ENCODE measurements around the gene TMEM45A.
"Not testable (repeated sequence)": the region's sequence is repeated elsewhere in the genome, so short reads cannot be mapped to it uniquely, and the experiment has no call there.

TMEM45A gene, protein sequence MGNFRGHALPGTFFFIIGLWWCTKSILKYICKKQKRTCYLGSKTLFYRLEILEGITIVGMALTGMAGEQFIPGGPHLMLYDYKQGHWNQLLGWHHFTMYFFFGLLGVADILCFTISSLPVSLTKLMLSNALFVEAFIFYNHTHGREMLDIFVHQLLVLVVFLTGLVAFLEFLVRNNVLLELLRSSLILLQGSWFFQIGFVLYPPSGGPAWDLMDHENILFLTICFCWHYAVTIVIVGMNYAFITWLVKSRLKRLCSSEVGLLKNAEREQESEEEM

DNA sequence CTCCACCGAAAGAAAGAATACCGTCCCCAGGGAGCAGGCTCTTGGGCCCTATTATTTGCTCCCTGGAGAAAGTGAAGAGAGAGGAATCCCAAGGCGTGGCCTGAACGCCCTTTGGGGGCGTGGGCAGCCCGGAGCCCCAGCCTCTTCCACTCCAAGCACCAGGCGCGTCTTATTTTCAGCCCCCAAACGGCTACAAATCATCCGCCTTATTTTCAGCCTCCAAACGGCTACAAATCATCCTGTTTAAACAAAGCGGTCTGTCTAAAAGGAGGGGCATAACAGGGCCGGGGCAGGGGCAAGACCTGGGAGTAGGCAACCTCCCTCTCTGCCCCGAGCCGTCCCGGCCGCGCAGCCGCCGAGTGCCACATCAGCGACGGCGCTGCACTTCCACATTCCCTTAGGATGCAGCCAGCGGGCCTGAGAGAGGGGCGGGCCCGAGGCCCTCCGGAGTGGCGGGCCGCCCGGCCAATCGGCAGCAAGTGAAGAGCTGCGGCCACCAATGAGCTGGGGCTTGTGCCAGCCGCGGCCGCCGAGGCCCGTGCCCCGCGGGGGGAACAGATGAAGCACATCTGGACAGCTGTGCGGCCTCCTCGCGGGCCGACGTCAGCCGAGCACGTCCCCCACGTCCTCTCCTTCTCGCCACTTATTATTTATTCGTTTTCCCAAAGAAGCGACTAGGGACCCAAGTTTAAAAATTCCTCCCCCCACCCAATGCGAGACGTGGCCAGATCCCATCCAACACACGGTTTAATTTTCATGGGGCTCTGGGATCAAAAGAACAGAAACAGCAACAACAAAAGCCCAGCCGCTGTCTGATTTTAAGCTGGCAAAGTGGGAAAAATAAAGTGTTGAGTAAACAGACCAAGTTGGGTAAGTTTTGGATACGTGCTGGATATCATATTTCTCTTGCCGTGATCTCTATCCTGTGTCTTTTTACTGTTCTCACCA, at the start of gene TMEM45A:
TSS of gene TMEM45A (plus strand) at position 561 of the 948 bp plus-strand sequence. CDS start 62,593 bp downstream, outside the sequence.
- no peaks in the 10 kb centered on the region for H3K36me3 Mint-ChIP-seq (ENCODE audit: low read depth)
- peaks cover 9% of the 10 kb centered on the region for H3K4me1 Mint-ChIP-seq
- H3K9me3 Mint-ChIP-seq = no peaks in the 10 kb centered on the region
- ATAC-seq (peak; percentile 97), DNase-seq (peak; percentile 81)
- H3K27ac Mint-ChIP-seq = no peak within 1 kb of the TSS
- peaks cover 30% of the 10 kb centered on the region for H3K27me3 Mint-ChIP-seq
- H3K4me3 Mint-ChIP-seq = peak within 1 kb of the TSS; percentile 81

DNA sequence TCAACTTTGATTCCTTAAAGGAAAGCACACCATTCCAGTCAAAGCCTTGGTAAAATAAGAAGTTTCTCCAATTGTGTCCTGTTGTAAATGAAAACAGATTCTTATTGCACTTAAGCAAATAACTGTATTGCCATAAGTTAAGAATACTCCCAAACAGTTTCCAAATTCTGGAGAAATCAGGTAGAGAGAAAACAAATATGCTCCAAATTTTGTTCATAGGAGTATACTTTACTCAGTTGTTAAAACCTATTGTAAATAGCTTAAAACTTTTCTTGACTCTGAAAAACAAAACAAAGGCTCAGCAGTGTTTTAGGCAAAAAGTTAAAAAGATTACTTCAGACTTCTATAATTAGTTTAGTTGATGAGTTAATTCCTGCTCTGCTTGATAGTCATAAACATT, 48.7 kb upstream of the TMEM45A start:
- H3K36me3 Mint-ChIP-seq (ENCODE audit: low read depth) = peaks cover 3% of the 10 kb centered on the region
- no peaks in the 10 kb centered on the region for H3K9me3 Mint-ChIP-seq
- DNase-seq (no peak), ATAC-seq (no peak)
- H3K4me1 Mint-ChIP-seq = peaks cover 8% of the 10 kb centered on the region
- H3K4me3 Mint-ChIP-seq = no peak overlapping the region
- no peaks in the 10 kb centered on the region for H3K27me3 Mint-ChIP-seq
- H3K27ac Mint-ChIP-seq = no peak overlapping the region

DNA sequence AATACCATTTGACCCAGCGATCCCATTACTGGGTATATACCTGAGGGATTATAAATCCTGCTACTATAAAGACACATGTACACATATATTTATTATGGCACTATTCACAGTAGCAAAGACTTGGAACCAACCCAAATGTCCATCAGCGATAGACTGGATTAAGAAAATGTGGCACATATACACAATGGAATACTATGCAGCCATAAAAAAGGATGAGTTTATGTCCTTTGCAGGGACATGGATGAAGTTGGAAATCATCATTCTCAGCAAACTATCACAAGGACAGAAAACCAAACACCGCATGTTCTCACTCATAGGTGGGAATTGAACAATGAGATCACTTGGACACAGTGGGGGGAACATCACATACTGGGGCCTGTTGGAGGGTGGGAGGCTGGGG, 45.4 kb upstream of the TMEM45A start:
- H3K4me3 Mint-ChIP-seq; H3K4me1 Mint-ChIP-seq; ATAC-seq; H3K27ac Mint-ChIP-seq; H3K36me3 Mint-ChIP-seq (ENCODE audit: low read depth); DNase-seq; H3K27me3 Mint-ChIP-seq; H3K9me3 Mint-ChIP-seq: not testable (repeated sequence)

DNA sequence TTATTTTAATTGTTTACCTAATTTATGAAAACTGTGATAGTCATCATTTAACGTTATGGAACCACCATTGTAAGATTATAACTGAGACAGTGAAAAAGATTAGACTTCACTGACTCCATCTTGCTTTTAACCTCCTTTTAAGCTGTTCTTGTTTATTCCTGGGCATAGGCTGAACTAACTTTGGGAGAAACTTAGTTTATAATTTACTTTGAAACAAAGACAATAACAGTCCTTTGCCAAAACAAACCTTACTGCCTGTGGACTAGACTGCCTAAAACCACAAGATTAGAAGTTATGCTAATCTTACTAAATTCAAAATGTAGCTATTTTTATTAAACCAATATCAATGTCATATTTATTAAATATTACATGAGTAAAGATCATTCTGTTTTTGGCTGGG, 44.3 kb upstream of the TMEM45A start:
- Mint-ChIP-seq H3K9me3 (no peaks in the 10 kb centered on the region), H3K4me3 (no peak overlapping the region), H3K27ac (no peak overlapping the region), H3K36me3 (ENCODE audit: low read depth) (peaks cover 3% of the 10 kb centered on the region), H3K4me1 (no peaks in the 10 kb centered on the region), H3K27me3 (no peaks in the 10 kb centered on the region)
- no peak for ATAC-seq
- no peak for DNase-seq

DNA sequence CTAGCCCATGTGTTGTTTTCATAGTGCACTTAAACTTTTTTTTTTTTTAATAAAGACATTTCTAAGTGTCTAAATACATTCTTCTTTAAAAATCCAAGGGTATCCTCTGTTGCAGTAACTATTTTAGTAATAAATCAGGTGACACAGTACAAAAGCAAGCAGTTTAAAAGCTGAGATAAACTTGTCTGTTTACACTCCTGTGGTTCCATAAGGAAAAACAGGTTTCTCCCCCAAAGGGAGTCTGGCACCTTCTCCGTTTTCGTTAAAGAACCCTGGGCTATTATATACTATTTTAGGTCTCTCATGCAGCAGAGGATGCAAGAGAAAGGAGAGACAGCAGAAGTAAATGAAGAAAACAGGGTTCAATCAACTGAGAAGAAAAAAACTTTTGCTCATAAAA, 43.2 kb upstream of the TMEM45A start:
- H3K9me3 Mint-ChIP-seq = no peaks in the 10 kb centered on the region
- no peaks in the 10 kb centered on the region for H3K4me1 Mint-ChIP-seq
- H3K4me3 Mint-ChIP-seq = no peak overlapping the region
- ATAC-seq (no peak), DNase-seq (no peak)
- H3K27me3 Mint-ChIP-seq = no peaks in the 10 kb centered on the region
- H3K36me3 Mint-ChIP-seq (ENCODE audit: low read depth) = no peaks in the 10 kb centered on the region
- H3K27ac Mint-ChIP-seq = no peak overlapping the region

DNA sequence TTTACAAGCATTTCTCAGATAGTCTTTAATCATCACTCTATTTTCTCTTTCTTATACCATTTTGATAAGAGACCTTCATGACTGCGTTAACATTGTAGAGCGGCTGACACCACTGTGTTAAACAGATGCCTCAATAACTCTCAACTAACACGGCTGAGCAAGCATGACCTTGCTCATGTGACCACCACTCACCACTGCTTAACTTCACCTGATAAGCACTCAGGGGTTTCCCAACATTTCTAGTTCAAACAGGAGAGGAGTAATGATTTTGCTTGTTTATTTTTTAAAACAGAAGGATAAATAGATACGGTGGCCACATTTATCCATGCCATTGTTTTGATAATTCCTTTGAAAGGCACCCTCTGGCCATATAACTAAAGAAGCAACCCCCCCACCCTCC, 37.7 kb upstream of the TMEM45A start:
- Mint-ChIP-seq H3K36me3 (ENCODE audit: low read depth) (no peaks in the 10 kb centered on the region), H3K27me3 (no peaks in the 10 kb centered on the region), H3K27ac (no peak overlapping the region), H3K4me1 (no peaks in the 10 kb centered on the region), H3K4me3 (no peak overlapping the region), H3K9me3 (no peaks in the 10 kb centered on the region)
- DNase-seq = no peak
- no peak for ATAC-seq

DNA sequence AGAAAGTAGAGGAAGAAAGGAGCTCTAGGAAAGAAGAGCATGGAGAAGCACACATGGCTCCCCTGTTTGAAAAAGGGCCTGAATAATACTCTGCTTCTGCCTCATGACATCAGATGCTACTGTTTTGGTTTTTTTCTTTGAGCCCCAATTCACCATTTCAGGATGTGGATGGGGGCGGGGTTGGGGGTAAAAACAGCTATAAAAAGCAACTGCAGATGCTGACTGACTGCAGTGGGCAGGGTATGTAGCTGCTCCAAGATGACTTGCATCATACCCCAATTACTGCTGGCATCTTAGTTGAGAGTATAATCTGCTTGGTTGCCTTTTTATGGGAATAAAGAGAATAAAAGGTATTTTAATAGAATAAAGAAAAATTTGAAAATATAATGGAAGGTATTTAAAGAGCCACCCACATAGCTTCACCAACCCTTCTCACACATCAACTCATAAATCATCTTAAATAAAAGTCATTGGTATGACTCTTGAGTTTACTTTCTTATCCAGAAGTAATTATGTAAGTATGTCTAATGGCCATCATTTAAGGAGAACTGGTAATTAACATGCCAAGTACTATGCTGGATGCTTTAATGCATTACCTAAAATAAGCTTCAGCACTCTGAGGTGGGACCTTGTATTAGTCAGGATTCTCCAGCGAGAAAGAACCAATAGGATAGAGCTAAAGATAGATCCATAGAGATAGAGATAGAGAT, 36.4 kb upstream of the TMEM45A start:
- Mint-ChIP-seq H3K4me3 (no peak overlapping the region), H3K27ac (no peak overlapping the region), H3K4me1 (no peaks in the 10 kb centered on the region), H3K36me3 (ENCODE audit: low read depth) (no peaks in the 10 kb centered on the region), H3K27me3 (no peaks in the 10 kb centered on the region), H3K9me3 (no peaks in the 10 kb centered on the region)
- no peak for DNase-seq
- no peak for ATAC-seq

DNA sequence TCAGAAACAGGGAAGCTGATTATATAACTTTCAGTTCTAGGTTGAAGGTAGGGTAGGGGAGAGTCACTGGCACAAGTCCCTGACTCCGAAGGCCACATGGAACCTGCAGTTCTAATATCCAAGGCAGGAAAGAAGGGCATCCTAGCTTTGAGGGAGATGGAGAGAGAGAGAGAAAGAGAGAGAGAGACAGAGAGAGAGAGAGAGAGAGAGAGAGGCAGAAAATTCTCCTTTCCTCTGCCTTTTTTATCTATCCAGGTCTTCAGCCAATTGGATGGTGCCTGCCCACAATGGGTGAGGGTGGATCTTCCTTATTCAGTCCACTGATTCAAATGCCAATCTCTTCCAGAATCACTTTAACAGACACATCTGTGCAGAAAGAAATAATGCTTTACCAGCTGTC, 35.7 kb upstream of the TMEM45A start:
- DNase-seq = no peak
- no peaks in the 10 kb centered on the region for H3K9me3 Mint-ChIP-seq

DNA sequence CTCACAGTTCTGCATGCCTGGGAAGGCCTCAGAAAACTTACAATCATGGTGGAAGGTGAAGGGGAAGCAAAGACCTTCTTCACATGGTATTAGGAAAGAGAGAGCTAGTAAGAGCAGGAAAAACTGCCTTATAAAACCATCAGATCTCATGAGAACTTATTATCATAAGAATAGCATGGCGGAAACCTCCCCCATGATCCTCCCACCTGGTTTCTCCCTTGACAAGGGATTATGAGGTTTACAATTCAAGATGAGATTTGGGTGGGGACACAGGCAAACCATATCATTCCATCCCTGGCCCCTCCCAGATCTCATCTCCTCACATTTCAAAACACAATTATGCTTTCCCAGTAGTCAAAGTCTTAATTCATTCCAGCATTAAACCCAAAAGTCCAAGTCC, 34.6 kb upstream of the TMEM45A start:
- H3K27ac Mint-ChIP-seq = no peak overlapping the region
- DNase-seq = no peak

More for the DNA sequence above, 35.7 kb upstream of the TMEM45A start:
- Mint-ChIP-seq H3K27me3 (no peaks in the 10 kb centered on the region), H3K4me1 (no peaks in the 10 kb centered on the region), H3K4me3 (no peak overlapping the region), H3K36me3 (ENCODE audit: low read depth) (no peaks in the 10 kb centered on the region), H3K27ac (no peak overlapping the region)
- ATAC-seq = no peak

DNA sequence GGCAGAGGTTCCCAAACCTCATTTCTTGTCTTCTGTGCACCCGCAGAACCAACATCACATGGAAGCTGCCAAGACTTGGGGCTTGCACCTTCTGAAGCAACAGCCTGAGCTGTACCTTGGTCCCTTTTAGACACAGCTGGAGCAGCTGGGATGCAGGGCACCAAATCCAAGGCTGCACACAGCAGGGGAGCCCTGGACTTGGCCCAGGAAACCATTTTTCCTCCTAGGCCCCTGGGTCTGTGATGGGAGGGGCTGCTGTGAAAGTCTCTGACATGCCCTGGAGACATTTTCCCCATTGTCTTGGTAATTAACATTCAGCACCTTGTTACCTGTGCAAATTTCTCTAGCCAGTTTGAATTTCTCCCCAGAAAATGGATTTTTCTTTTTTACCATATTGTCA, 33.6 kb upstream of the TMEM45A start:
- Mint-ChIP-seq H3K9me3 (no peaks in the 10 kb centered on the region), H3K36me3 (ENCODE audit: low read depth) (no peaks in the 10 kb centered on the region), H3K27ac (no peak overlapping the region), H3K4me3 (no peak overlapping the region), H3K27me3 (no peaks in the 10 kb centered on the region), H3K4me1 (no peaks in the 10 kb centered on the region)
- ATAC-seq (no peak), DNase-seq (no peak)

More for the DNA sequence above, 34.6 kb upstream of the TMEM45A start:
- Mint-ChIP-seq H3K4me3 (no peak overlapping the region), H3K4me1 (no peaks in the 10 kb centered on the region), H3K27me3 (no peaks in the 10 kb centered on the region), H3K9me3 (no peaks in the 10 kb centered on the region), H3K36me3 (ENCODE audit: low read depth) (no peaks in the 10 kb centered on the region)
- no peak for ATAC-seq

DNA sequence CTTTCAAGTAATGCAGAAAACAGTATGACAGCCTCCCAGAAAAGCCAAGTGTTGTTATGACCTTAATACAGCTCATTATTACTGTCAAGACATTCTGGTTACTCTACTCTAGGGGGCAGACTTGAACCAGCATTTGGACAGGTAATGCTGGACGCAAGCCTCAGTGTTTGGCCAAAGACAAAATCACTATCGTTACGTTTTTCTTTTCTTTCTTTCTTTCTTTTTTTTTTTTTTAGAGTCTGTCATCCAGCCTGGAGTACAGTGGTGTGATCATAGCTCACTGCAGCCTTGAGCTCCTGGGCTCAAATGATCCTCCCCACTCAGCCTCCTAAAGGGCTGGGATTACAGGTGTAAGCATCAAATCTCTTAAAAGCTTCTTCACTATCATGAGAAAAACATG, 29.4 kb upstream of the TMEM45A start:
- Mint-ChIP-seq H3K4me3 (no peak overlapping the region), H3K9me3 (no peaks in the 10 kb centered on the region), H3K27ac (no peak overlapping the region), H3K36me3 (ENCODE audit: low read depth) (no peaks in the 10 kb centered on the region), H3K4me1 (no peaks in the 10 kb centered on the region), H3K27me3 (no peaks in the 10 kb centered on the region)
- no peak for DNase-seq
- peak; percentile 86 for ATAC-seq

DNA sequence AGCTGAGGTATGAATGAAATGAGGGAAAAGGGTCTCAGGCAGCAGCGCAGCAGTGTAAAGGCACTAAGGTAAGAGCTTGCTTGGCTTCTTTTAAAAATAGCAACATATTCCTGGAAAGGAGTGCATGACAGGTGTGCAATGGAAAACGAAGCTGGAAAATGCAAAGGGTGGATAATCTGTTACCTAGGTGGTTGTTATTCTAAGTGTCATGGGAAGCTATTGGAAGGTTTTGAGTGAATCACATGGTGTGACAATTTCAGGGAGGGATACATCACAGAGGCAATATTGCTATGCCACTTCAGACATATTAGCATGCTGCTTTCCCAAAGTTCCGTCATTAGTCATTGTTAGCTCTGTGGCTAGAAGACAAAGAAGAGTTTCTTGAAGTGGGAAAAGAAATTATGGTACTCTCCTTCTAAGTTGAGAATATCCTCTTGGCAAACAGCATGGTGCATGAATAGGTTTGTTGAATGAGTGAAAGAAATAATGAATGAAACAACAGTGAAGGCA, 28.7 kb upstream of the TMEM45A start:
- no peaks in the 10 kb centered on the region for H3K27me3 Mint-ChIP-seq
- no peak overlapping the region for H3K4me3 Mint-ChIP-seq
- no peak for ATAC-seq
- no peak for DNase-seq
- no peaks in the 10 kb centered on the region for H3K36me3 Mint-ChIP-seq (ENCODE audit: low read depth)
- H3K9me3 Mint-ChIP-seq = peaks cover 2% of the 10 kb centered on the region
- no peaks in the 10 kb centered on the region for H3K4me1 Mint-ChIP-seq
- no peak overlapping the region for H3K27ac Mint-ChIP-seq

DNA sequence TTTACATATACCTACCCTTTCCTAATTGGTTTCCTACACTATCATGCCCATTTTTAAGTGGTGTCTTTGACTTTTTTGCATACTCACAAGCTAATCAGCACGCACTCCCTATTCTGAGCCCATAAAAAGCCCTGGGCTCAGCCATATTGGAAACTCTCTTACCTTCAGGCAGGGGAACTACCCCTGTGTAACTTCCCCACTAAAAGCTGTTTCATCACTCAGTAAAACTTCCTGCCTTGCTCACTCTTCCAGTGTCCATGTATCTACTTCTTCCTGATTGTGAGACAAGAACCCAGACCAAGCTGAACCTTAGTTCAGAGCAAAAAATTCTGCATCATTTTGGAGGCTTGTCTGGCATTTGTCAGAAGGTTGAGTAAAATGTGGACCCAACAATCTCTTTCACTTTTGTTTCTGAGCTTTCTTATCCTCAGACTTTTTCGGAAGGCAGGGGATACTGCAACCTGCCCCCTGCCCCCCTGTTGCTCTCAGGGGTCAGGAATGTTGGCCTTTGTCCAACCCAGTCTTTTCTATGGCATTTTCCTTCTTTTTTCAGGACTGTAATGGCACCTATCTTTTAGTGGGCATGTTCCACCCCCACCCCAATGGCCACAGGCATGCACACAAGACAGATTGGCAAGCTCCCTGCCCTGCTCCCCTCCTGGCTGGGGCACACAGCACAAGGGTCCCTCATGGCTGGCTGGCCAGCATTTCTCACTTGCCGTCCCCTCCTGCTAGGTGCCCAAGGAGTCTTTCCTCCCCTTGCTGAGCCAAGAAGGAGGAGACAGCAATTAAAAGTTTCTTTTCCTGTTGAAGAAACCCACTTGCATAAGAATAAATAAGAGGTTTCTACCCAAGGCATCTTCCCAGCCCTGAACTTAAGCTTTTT, 26.3 kb upstream of the TMEM45A start:
- H3K36me3 Mint-ChIP-seq (ENCODE audit: low read depth) = no peaks in the 10 kb centered on the region
- H3K4me3 Mint-ChIP-seq = no peak overlapping the region
- ATAC-seq = no peak
- H3K27me3 Mint-ChIP-seq = no peaks in the 10 kb centered on the region
- H3K27ac Mint-ChIP-seq = no peak overlapping the region
- no peak for DNase-seq
- H3K4me1 Mint-ChIP-seq = no peaks in the 10 kb centered on the region
- H3K9me3 Mint-ChIP-seq = peaks cover 12% of the 10 kb centered on the region

DNA sequence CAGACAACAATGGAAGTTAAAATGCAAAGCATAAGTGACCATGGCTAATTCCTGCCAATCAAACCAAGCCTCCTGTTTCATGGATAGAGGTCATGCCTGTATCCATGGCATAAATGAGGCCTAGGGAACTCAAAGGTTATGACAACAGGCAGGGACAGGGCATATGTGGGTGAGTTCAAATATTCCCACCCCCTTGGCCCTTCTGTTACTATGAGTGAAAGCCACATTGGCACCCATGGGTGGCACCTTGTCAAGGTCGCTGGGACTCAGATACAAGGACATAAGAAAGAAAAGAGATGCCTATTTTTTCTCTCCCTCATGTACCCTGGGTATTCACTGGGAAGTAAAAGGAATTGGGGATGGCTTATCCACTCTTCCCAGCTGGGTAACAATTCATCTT, 25.3 kb upstream of the TMEM45A start:
- Mint-ChIP-seq H3K27me3 (no peaks in the 10 kb centered on the region), H3K9me3 (peaks cover 12% of the 10 kb centered on the region), H3K36me3 (ENCODE audit: low read depth) (no peaks in the 10 kb centered on the region), H3K27ac (no peak overlapping the region), H3K4me1 (no peaks in the 10 kb centered on the region), H3K4me3 (no peak overlapping the region)
- ATAC-seq (no peak), DNase-seq (no peak)
